ENCODE data around the gene TICAM2. TPM values are rescaled to one million over a fixed set of nuclear protein-coding genes. Genes with fewer than 3 reads are reported as not detected.

Gene TICAM2
- total and polyA plus RNA-seq, 4 donors, result 1.5 to 5.8 (median 2.5) TPM

GRCh38 chr5:115625579-115626444, 23.5 kb upstream of the TICAM2 start, which contains the start of gene TMED7:
TMED7 (minus strand) TSS chr5:115626036; CDS start chr5:115625792, 244 bp downstream.
- Histone ChIP-seq H3K36me3 (ENCODE audit: control insufficient read depth in 4 of 4, insufficient read depth in 4 of 4, low read length in 4 of 4) (no peaks in the 10 kb centered on the region), H3K4me3 (peak within 1 kb of the TSS; percentile 97), H3K9ac (ENCODE audit: insufficient read depth in 1 of 2, low read length in 2 of 2) (peak within 1 kb of the TSS; percentile 90 to 95), H3K9me3 (ENCODE audit: control insufficient read depth in 4 of 4, insufficient read depth in 3 of 4, low read length in 3 of 4) (no peaks in the 10 kb centered on the region), H3K27ac (ENCODE audit: low read depth in 1 of 2, low read length in 1 of 2) (peak within 1 kb of the TSS; percentile 90 to 94), H3K4me1 (ENCODE audit: control insufficient read depth in 5 of 5, insufficient read depth in 5 of 5, low read length in 5 of 5) (peaks cover 4 to 30% (median 14%) of the 10 kb centered on the region in 5 donors), H3K27me3 (ENCODE audit: control insufficient read depth in 3 of 3, insufficient read depth in 3 of 3, low read length in 2 of 3) (no peaks in the 10 kb centered on the region)
- no peak for TF ChIP-seq CTCF (IDR thresholded peaks at IDR 0.05; ENCODE audit: control extremely low read depth, extremely low read depth)
- ATAC-seq (ENCODE audit: insufficient read depth, low FRiP score), result peak; percentile 96
- peak; percentile 99 to 100 (median 99) for DNase-seq
- 0% methylated on average over 75 to 77 of the region's 77 CpGs for WGBS, 2 donors

- WGBS, 2 donors, result 37 to 52% methylated on average over 3 of the region's 3 CpGs
- H3K27me3 ChIP-seq (ENCODE audit: control insufficient read depth in 3 of 3, insufficient read depth in 3 of 3, low read length in 2 of 3), result no peaks in the 10 kb centered on the region
- H3K9me3 ChIP-seq (ENCODE audit: control insufficient read depth in 4 of 4, insufficient read depth in 3 of 4, low read length in 3 of 4), result no peaks in the 10 kb centered on the region
- peak overlapping the region in 1 of 2 donors; percentile 39 for H3K27ac ChIP-seq (ENCODE audit: low read depth in 1 of 2, low read length in 1 of 2)
- no peak for TF ChIP-seq CTCF (IDR thresholded peaks at IDR 0.05; ENCODE audit: control extremely low read depth, extremely low read depth)
- DNase-seq (no peak), ATAC-seq (ENCODE audit: insufficient read depth, low FRiP score) (no peak)
- H3K36me3 ChIP-seq (ENCODE audit: control insufficient read depth in 4 of 4, insufficient read depth in 4 of 4, low read length in 4 of 4), result peaks cover 0 to under 1% (median 0%) of the 10 kb centered on the region in 4 donors
- H3K4me1 ChIP-seq (ENCODE audit: control insufficient read depth in 5 of 5, insufficient read depth in 5 of 5, low read length in 5 of 5), result peaks cover 4 to 30% (median 14%) of the 10 kb centered on the region in 5 donors
- no peak overlapping the region for H3K4me3 ChIP-seq
- peak overlapping the region; percentile 74 to 90 for H3K9ac ChIP-seq (ENCODE audit: insufficient read depth in 1 of 2, low read length in 2 of 2)
Measured at GRCh38 chr5:115624994-115625393, 22.7 kb upstream of the TICAM2 start.

GRCh38 chr5:115623658-115624057, 21.4 kb upstream of the TICAM2 start:
- Histone ChIP-seq H3K4me1 (ENCODE audit: control insufficient read depth in 5 of 5, insufficient read depth in 5 of 5, low read length in 5 of 5) (peaks cover 4 to 30% (median 14%) of the 10 kb centered on the region in 5 donors), H3K9ac (ENCODE audit: insufficient read depth in 1 of 2, low read length in 2 of 2) (peak overlapping the region; percentile 16 to 20), H3K9me3 (ENCODE audit: control insufficient read depth in 4 of 4, insufficient read depth in 3 of 4, low read length in 3 of 4) (no peaks in the 10 kb centered on the region), H3K27ac (ENCODE audit: low read depth in 1 of 2, low read length in 1 of 2) (no peak overlapping the region), H3K27me3 (ENCODE audit: control insufficient read depth in 3 of 3, insufficient read depth in 3 of 3, low read length in 2 of 3) (no peaks in the 10 kb centered on the region), H3K4me3 (no peak overlapping the region), H3K36me3 (ENCODE audit: control insufficient read depth in 4 of 4, insufficient read depth in 4 of 4, low read length in 4 of 4) (peaks cover 0 to 6% (median 1%) of the 10 kb centered on the region in 4 donors)
- no peak for TF ChIP-seq CTCF (IDR thresholded peaks at IDR 0.05; ENCODE audit: control extremely low read depth, extremely low read depth)
- 66 to 85% methylated on average over 5 of the region's 5 CpGs for WGBS, 2 donors
- DNase-seq (no peak), ATAC-seq (ENCODE audit: insufficient read depth, low FRiP score) (no peak)

Measured in lung (tissue), 12 donors.